Upper lobe of left lung (tissue), 6 donors: ENCODE measurements around the gene GLO1. TPM values are rescaled to one million over a fixed set of nuclear protein-coding genes. Genes with fewer than 3 reads are reported as not detected.

ENCODE experiments used
- ATAC-seq, 2 donors: fragments of 200-7000 bp; cut with Tn5 transposase; one replicate each; pipeline ENCODE4 v1.9.1; 2022; ENCODE audit warnings: mild to moderate bottlenecking in 2 of 2, moderate library complexity in 2 of 2; ENCODE audit not compliant: low FRiP score in 2 of 2
- DNase-seq, 2 donors: peaks; one replicate each; pipeline ENCODE4 v3.0.0-alpha.2; 2019 to 2020
- H3K27ac ChIP-seq, 4 donors: fragments of 200-600 bp; sonication (generic); one replicate each; pipeline ENCODE4 v1.5.1; 2016 to 2019
- H3K27me3 ChIP-seq, 4 donors: fragments of 200-600 bp; sonication (generic); one replicate each; pipeline ENCODE4 v1.5.1; 2017 to 2019
- H3K36me3 ChIP-seq, 4 donors: fragments of 200-600 bp; sonication (generic); one replicate each; pipeline ENCODE4 v1.5.1; 2016 to 2019
- H3K4me1 ChIP-seq, 4 donors: fragments of 200-600 bp; sonication (generic); one replicate each; pipeline ENCODE4 v1.5.1; 2018 to 2019
- H3K4me3 ChIP-seq, 4 donors: fragments of 200-600 bp; sonication (generic); one replicate each; pipeline ENCODE4 v1.5.1; 2017 to 2019; ENCODE audit warnings: mild to moderate bottlenecking in 2 of 4, moderate library complexity in 1 of 4
- H3K9me3 ChIP-seq, 4 donors: fragments of 200-600 bp; sonication (generic); one replicate each; pipeline ENCODE4 v1.5.1; 2018 to 2019
- EP300 ChIP-seq, 4 donors: sonication (generic); formaldehyde crosslinking; IDR thresholded peaks; one replicate each; pipeline ENCODE4 v1.5.1; 2017; ENCODE audit warnings: antibody characterized with exemption in 4 of 4, control low read depth in 2 of 4
- POLR2A ChIP-seq, 4 donors: fragments of 450-650 bp; IDR thresholded peaks; one replicate each; pipeline ENCODE4 v1.5.1; 2016 to 2017; ENCODE audit warnings: antibody characterized with exemption in 4 of 4, mild to moderate bottlenecking in 2 of 4
- POLR2AphosphoS5 ChIP-seq, 2 donors: sonication (generic); formaldehyde crosslinking; IDR thresholded peaks; one replicate each; pipeline ENCODE4 v1.5.1; 2017; ENCODE audit warnings: antibody characterized with exemption in 2 of 2
- WGBS, 2 donors: methylation state at CpG; one replicate each; pipeline ENCODE4 v1.1.5; 2017 to 2018; 5-methylcytosine and 5-hydroxymethylcytosine counted together
- total RNA-seq, 6 donors: library from RNA; depleted of rRNA in 4 of 6; stranded (reverse); fragments of >200 nt in 4 of 6; gene quantifications; one replicate each; pipeline versions ENCODE4 v1.1.0 to v1.2.1, GENCODE V29; 2016 to 2021
- TF ChIP-seq, protein P1 (sequence below), 6 experiments: fragments of 450-650 bp in 4 of 6; fragments of 200-600 bp in 2 of 6; sonication (generic) in 2 of 6; IDR thresholded peaks; one replicate each; pipeline ENCODE4 v1.5.1; 2016 to 2019; ENCODE audit warnings: antibody characterized with exemption in 6 of 6
- donor health status: DM: no; HTN: no; CAD: no; lungs with moderate emphysema.
- donor health status: DM: no; HTN: yes; CAD: no; lungs with severe emphysema.

Gene GLO1
- total RNA-seq, 6 donors from 2014 or later, result 25.1 to 111 (median 74.6) TPM

DNA sequence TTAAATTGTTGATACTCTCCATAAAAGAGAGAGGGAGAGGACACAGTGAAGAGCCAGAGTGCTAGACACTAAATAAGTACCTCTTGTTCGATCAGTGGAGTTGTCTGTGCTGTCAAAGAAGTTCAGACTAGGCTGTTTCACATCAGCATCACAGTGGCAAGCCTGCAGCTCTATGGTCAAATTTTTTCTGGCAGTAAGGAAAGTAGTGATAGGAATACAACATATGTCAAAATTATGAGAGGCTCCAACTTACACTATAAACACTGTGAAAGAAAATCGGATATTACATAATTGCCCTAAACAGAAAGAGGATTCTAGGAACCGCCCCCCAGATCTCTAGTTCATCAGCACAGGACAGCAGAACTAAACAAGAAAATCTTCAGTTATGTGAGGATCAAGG lies 35.3 kb upstream of the GLO1 start:
- Histone ChIP-seq H3K36me3 (no peaks in the 10 kb centered on the region), H3K4me3 (no peak overlapping the region), H3K9me3 (peaks cover 0 to 4% (median 0%) of the 10 kb centered on the region in 4 donors), H3K27me3 (no peaks in the 10 kb centered on the region), H3K4me1 (peaks cover 0 to 15% (median 4%) of the 10 kb centered on the region in 4 donors), H3K27ac (no peak overlapping the region)
- no peak for TF ChIP-seq EP300 (IDR thresholded peaks at IDR 0.05)
- no peak for TF ChIP-seq POLR2A (IDR thresholded peaks at IDR 0.05)
- TF ChIP-seq, protein P1, sequence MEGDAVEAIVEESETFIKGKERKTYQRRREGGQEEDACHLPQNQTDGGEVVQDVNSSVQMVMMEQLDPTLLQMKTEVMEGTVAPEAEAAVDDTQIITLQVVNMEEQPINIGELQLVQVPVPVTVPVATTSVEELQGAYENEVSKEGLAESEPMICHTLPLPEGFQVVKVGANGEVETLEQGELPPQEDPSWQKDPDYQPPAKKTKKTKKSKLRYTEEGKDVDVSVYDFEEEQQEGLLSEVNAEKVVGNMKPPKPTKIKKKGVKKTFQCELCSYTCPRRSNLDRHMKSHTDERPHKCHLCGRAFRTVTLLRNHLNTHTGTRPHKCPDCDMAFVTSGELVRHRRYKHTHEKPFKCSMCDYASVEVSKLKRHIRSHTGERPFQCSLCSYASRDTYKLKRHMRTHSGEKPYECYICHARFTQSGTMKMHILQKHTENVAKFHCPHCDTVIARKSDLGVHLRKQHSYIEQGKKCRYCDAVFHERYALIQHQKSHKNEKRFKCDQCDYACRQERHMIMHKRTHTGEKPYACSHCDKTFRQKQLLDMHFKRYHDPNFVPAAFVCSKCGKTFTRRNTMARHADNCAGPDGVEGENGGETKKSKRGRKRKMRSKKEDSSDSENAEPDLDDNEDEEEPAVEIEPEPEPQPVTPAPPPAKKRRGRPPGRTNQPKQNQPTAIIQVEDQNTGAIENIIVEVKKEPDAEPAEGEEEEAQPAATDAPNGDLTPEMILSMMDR (IDR thresholded peaks at IDR 0.05), result no peak
- no peak for TF ChIP-seq POLR2AphosphoS5 (IDR thresholded peaks at IDR 0.05)
- WGBS, 2 donors, result 46 to 61% methylated on average over 3 of the region's 3 CpGs
- no peak for ATAC-seq
- no peak for DNase-seq

DNA sequence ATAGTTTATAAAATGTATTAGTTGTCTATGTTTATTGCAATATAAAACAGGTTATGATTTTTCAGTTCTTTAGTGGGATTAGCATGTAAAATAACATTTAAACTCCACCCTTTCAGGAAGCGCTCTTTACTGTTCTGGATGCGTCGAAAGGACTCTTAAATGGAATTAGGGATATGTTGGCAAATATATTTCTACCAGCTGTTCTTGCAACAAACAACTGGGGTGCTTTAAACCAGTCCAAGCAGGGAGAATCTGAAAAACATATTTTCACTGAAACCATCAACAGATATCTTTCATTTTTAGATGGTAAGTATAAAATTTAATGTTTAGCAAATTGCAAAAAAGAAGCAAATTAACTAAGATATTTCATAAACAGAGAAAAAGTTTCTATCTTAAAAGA lies 34.0 kb upstream of the GLO1 start:
- no peak for DNase-seq
- Histone ChIP-seq H3K4me1 (peaks cover 0 to 15% (median 4%) of the 10 kb centered on the region in 4 donors), H3K9me3 (peaks cover 0 to 4% (median 0%) of the 10 kb centered on the region in 4 donors), H3K27me3 (no peaks in the 10 kb centered on the region), H3K36me3 (no peaks in the 10 kb centered on the region), H3K27ac (no peak overlapping the region), H3K4me3 (no peak overlapping the region)
- TF ChIP-seq, protein P1 (IDR thresholded peaks at IDR 0.05), result no peak
- TF ChIP-seq EP300 (IDR thresholded peaks at IDR 0.05) (no peak), POLR2AphosphoS5 (IDR thresholded peaks at IDR 0.05) (no peak), POLR2A (IDR thresholded peaks at IDR 0.05) (no peak)
- no peak for ATAC-seq
- WGBS, 2 donors, result 78 to 86% methylated on average over 3 of the region's 3 CpGs

DNA sequence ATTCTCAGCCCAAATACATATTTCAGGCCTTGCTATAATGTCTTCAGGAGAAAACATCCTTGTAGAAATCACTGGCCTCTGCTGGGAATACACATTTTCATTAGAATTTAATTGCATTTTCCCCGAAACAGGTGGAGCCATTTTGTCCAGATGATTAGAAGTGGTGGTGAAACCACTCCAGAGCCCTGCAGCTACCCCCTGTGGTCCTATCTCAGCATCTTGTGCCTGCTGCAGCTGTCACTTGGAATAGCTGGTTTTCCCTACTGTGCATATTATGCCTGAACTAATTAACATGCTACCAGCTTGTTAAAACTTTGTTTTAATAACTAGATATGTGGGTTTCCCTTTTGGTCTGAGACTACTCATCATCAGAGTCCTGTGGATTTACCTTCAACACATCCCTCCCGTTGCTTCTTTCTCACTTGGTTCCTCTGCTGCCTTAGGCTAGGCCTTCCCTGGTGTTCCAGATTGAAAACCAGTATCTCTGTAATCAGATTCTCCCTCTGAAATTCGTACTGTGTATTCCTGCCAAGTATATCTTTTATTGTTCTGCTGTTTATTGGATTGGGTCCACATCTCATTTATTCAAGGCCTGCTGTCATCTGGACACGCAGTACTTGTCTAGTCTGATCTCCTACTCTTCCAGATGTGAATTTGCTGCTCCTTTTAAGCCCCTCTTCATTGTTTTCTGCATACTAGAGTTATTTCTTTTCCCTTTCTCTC lies 27.4 kb upstream of the GLO1 start:
- Histone ChIP-seq H3K4me1 (peaks cover 0 to 7% (median 5%) of the 10 kb centered on the region in 4 donors), H3K4me3 (no peak overlapping the region), H3K27ac (no peak overlapping the region), H3K27me3 (no peaks in the 10 kb centered on the region), H3K36me3 (no peaks in the 10 kb centered on the region), H3K9me3 (peaks cover 0 to 1% (median 0%) of the 10 kb centered on the region in 4 donors)
- no peak for TF ChIP-seq POLR2A (IDR thresholded peaks at IDR 0.05)
- TF ChIP-seq POLR2AphosphoS5 (IDR thresholded peaks at IDR 0.05), result no peak
- TF ChIP-seq EP300 (IDR thresholded peaks at IDR 0.05), result no peak
- TF ChIP-seq, protein P1 (IDR thresholded peaks at IDR 0.05), result no peak
- WGBS, 2 donors, result 50 to 79% methylated on average over 4 of the region's 4 CpGs
- no peak for ATAC-seq
- no peak for DNase-seq

DNA sequence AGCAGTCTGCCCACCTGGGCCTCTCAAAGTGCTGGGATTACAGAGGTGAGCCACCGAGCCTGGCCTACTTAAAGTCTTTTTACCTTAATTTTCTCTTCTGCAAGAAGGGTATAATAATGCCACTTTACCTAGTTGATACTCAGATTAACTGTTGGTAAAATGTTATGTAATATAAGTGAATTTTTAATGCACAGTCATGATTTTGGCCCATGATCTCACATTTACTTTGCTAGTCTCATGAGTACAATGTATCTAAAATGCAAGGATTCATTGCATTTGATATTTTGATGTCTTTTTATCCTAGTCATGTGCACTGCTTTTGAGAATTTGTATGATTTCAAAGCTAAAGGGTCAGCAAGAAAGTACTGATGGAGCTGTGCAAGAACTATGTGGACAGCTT lies 25.3 kb upstream of the GLO1 start:
- Histone ChIP-seq H3K4me1 (peaks cover 0 to 7% (median 5%) of the 10 kb centered on the region in 4 donors), H3K27ac (no peak overlapping the region), H3K36me3 (no peaks in the 10 kb centered on the region), H3K4me3 (no peak overlapping the region), H3K27me3 (no peaks in the 10 kb centered on the region), H3K9me3 (no peaks in the 10 kb centered on the region)
- WGBS, 2 donors, result 94 to 100% methylated on average over 1 of the region's 1 CpG
- DNase-seq (no peak), ATAC-seq (no peak)
- TF ChIP-seq POLR2A (IDR thresholded peaks at IDR 0.05), result no peak
- TF ChIP-seq, protein P1 (IDR thresholded peaks at IDR 0.05), result no peak
- no peak for TF ChIP-seq EP300 (IDR thresholded peaks at IDR 0.05)
- no peak for TF ChIP-seq POLR2AphosphoS5 (IDR thresholded peaks at IDR 0.05)
